WTC11 (cell line): ENCODE results near the gene BRI3BP. TPM values are rescaled to one million over a fixed set of nuclear protein-coding genes. Genes with fewer than 3 reads are reported as not detected.
A peak's percentile ranks its signal among the peaks of the same experiment; 100 is the strongest.

Source experiments
- ATAC-seq: fragments of 200-7000 bp; cut with Tn5 transposase; 2 replicates; pipeline ENCODE4 v1.10.0; 2021; ENCODE audit warnings: mild to moderate bottlenecking, moderate library complexity
- CTCF ChIA-PET: fragments of 300-600 bp; sonication (Branson Sonifier 250); formaldehyde crosslinking; loops from one replicate; lab custom pipeline; 2021; ENCODE audit warnings: antibody characterized with exemption; lab: Charles Lee
- POLR2A ChIA-PET: fragments of 350-600 bp; sonication (Branson Sonifier 250); formaldehyde crosslinking; loops from one replicate; lab custom pipeline; 2021; ENCODE audit warnings: antibody characterized with exemption; lab: Charles Lee
- DNase-seq: peaks from one replicate; pipeline ENCODE4 v3.0.0; 2021; ENCODE audit warnings: low spot score
- H3K27ac Mint-ChIP-seq: 2 replicates; pipeline ENCODE4 v1.8.0; 2021; ENCODE audit warnings: mixed read lengths
- H3K27me3 Mint-ChIP-seq: 2 replicates; pipeline ENCODE4 v1.8.0; 2021; ENCODE audit warnings: low read depth, mild to moderate bottlenecking, moderate library complexity, mixed read lengths
- H3K36me3 Mint-ChIP-seq: 2 replicates; pipeline ENCODE4 v1.8.0; 2021; ENCODE audit warnings: mixed read lengths
- H3K4me1 Mint-ChIP-seq: 2 replicates; pipeline ENCODE4 v1.8.0; 2022; ENCODE audit warnings: mixed read lengths
- H3K4me3 Mint-ChIP-seq: 2 replicates; pipeline ENCODE4 v1.8.0; 2021; ENCODE audit warnings: mild to moderate bottlenecking, moderate library complexity, mixed read lengths
- H3K9me3 Mint-ChIP-seq: 2 replicates; pipeline ENCODE4 v1.8.0; 2021; ENCODE audit warnings: mixed read lengths
- CBFB ChIP-seq: sonication (generic); formaldehyde crosslinking; IDR thresholded peaks from 2 replicates; pipeline ENCODE4 v1.8.1; 2022; ENCODE audit warnings: mild to moderate bottlenecking, low read depth, missing genetic modification reagents
- CREB1 ChIP-seq: sonication (generic); formaldehyde crosslinking; IDR thresholded peaks from 2 replicates; pipeline ENCODE4 v1.8.0; 2023; ENCODE audit warnings: mild to moderate bottlenecking, missing genetic modification reagents
- ETV6 ChIP-seq: sonication (generic); formaldehyde crosslinking; IDR thresholded peaks from 2 replicates; pipeline ENCODE4 v1.8.1; 2022; ENCODE audit warnings: mild to moderate bottlenecking, missing genetic modification reagents
- FOXK1 ChIP-seq: sonication (generic); formaldehyde crosslinking; IDR thresholded peaks from 2 replicates; pipeline ENCODE4 v1.8.0; 2022; ENCODE audit warnings: mild to moderate bottlenecking, moderate library complexity, missing genetic modification reagents
- JAZF1 ChIP-seq: fragments of 250-450 bp; sonication (Bioruptor Pico); IDR thresholded peaks from 2 replicates; pipeline ENCODE4 v1.9.0; 2021; ENCODE audit warnings: moderate library complexity, mild to moderate bottlenecking, inconsistent platforms
- JUN ChIP-seq: sonication (generic); formaldehyde crosslinking; IDR thresholded peaks from 2 replicates; pipeline ENCODE4 v1.8.0; 2023; ENCODE audit warnings: mild to moderate bottlenecking, missing genetic modification reagents
- KAT7 ChIP-seq: sonication (generic); formaldehyde crosslinking; IDR thresholded peaks from 2 replicates; pipeline ENCODE4 v1.8.1; 2023; ENCODE audit warnings: missing genetic modification reagents, mild to moderate bottlenecking, borderline replicate concordance
- TEAD1 ChIP-seq: sonication (generic); formaldehyde crosslinking; IDR thresholded peaks from 2 replicates; pipeline ENCODE4 v1.8.0; 2022; ENCODE audit warnings: mild to moderate bottlenecking, missing genetic modification reagents
- ZNF138 ChIP-seq: sonication (generic); formaldehyde crosslinking; conservative IDR thresholded peaks from 2 replicates; pipeline ENCODE4 v1.8.1; 2022; ENCODE audit warnings: mild to moderate bottlenecking, moderate library complexity, missing genetic modification reagents
- ZNF232 ChIP-seq: sonication (generic); formaldehyde crosslinking; IDR thresholded peaks from 2 replicates; pipeline ENCODE4 v1.8.0; 2022; ENCODE audit warnings: mild to moderate bottlenecking, missing genetic modification reagents
- ZNF423 ChIP-seq: fragments of 250-450 bp; sonication (Bioruptor Pico); IDR thresholded peaks from 2 replicates; pipeline ENCODE4 v2.1.2; 2022; ENCODE audit warnings: mild to moderate bottlenecking, moderate library complexity
- total RNA-seq: library from RNA; stranded (reverse); gene quantifications from 3 replicates; pipeline ENCODE4 v1.2.3, GENCODE V29; 2021
- TF ChIP-seq, protein P1 (sequence below): fragments of 250-450 bp; sonication (Bioruptor Pico); conservative IDR thresholded peaks from 2 replicates; pipeline ENCODE4 v1.9.0; 2021; ENCODE audit warnings: mild to moderate bottlenecking
- TF ChIP-seq, protein P2 (sequence below): sonication (generic); formaldehyde crosslinking; IDR thresholded peaks from 2 replicates; pipeline ENCODE4 v1.8.0; 2022; ENCODE audit warnings: mild to moderate bottlenecking, missing genetic modification reagents
- TF ChIP-seq, protein P3 (sequence below): sonication (generic); formaldehyde crosslinking; IDR thresholded peaks from 2 replicates; pipeline ENCODE4 v1.8.0; 2023; ENCODE audit warnings: missing genetic modification reagents
- TF ChIP-seq, protein P4 (sequence below): fragments of 250-450 bp; sonication (Bioruptor Pico); IDR thresholded peaks from 2 replicates; pipeline ENCODE4 v1.9.0; 2021; ENCODE audit warnings: mild to moderate bottlenecking, borderline replicate concordance
- TF ChIP-seq, protein P5 (sequence below): sonication (generic); formaldehyde crosslinking; IDR thresholded peaks from 2 replicates; pipeline ENCODE4 v1.8.1; 2023; ENCODE audit warnings: mild to moderate bottlenecking, moderate library complexity, missing genetic modification reagents
- TF ChIP-seq, protein P6 (sequence below): sonication (generic); formaldehyde crosslinking; conservative IDR thresholded peaks from 2 replicates; pipeline ENCODE4 v1.8.1; 2023; ENCODE audit warnings: mild to moderate bottlenecking, low read depth, missing genetic modification reagents, moderate library complexity
- TF ChIP-seq, protein P7 (sequence below): sonication (generic); formaldehyde crosslinking; IDR thresholded peaks from 2 replicates; pipeline ENCODE4 v1.8.0; 2022; ENCODE audit warnings: mild to moderate bottlenecking, missing genetic modification reagents
- TF ChIP-seq, protein P8 (sequence below): sonication (generic); formaldehyde crosslinking; IDR thresholded peaks from 2 replicates; pipeline ENCODE4 v1.8.1; 2023; ENCODE audit warnings: mild to moderate bottlenecking, missing genetic modification reagents

The BRI3BP gene
- total RNA-seq, 1 experiment from 2014 or later, result 11.9 TPM

DNA sequence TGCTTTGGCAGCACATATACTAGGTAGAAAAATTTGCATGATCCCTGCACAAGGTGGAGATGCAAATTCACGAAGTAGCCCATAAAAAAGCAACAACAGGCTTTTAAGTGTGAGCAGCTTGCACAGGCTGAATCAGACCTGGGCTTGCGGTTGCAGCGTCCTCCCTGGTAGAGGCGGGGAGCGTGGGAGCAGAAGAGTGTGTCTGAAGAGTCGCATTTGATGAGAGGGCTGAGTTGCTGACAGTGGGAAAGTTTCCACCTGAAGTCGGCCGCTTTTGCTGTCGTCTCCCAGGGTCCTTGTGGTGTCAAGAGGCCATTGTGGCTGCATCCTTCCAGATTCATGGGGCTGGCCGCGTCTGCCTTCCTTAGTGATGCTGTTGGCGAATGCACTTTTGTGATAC is 78.0 kb downstream of the BRI3BP start:
- no peak overlapping the region for H3K4me3 Mint-ChIP-seq
- H3K27ac Mint-ChIP-seq, result peak overlapping the region; percentile 80
- DNase-seq (no peak), ATAC-seq (no peak)
- ChIA-PET POLR2A (no interaction called here), CTCF (interaction anchor here (1.2 kb wide), 1 partner anchor 78 kb away, joined by 5 read pairs; the partner anchor contains the start of gene BRI3BP)
- H3K36me3 Mint-ChIP-seq, result peaks cover 35% of the 10 kb centered on the region
- H3K4me1 Mint-ChIP-seq, result peaks cover 20% of the 10 kb centered on the region
- TF ChIP-seq CBFB (CRISPR knock-in tag) (no peak), JAZF1 (no peak)
- no peaks in the 10 kb centered on the region for H3K9me3 Mint-ChIP-seq
- H3K27me3 Mint-ChIP-seq, result no peaks in the 10 kb centered on the region

DNA sequence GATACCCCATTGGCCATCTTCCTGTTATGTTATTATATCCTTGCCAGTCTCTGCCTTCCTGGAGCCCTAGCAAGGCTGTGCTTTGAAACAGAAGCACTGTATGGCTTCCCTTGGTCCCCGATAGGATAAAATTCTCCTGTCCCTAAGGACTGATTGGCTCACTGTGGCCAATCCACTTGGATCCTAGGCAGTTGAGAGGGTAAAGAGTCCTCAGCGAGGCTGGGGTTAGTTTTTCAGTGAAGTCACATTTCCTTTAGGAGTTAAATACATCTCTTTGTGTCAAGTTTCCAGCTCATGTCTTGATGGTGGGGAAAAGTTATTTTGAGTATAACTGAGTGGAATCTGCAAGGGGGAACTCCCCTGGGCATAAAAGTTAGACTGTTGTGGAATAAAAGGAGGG is 79.1 kb downstream of the BRI3BP start:
- Mint-ChIP-seq H3K27ac (no peak overlapping the region; the same call in 1 of the 2 replicates), H3K9me3 (no peaks in the 10 kb centered on the region), H3K36me3 (peaks cover 41% of the 10 kb centered on the region), H3K4me3 (no peak overlapping the region), H3K4me1 (peaks cover 12% of the 10 kb centered on the region), H3K27me3 (no peaks in the 10 kb centered on the region)
- POLR2A ChIA-PET, result no interaction called here
- CTCF ChIA-PET, result interaction anchor here (0.6 to 0.7 kb wide), 2 partner anchors 17 to 1263 kb away, joined by 3 to 4 read pairs; no protein-coding TSS in a partner anchor
- DNase-seq, result no peak
- no peak for ATAC-seq
- TF ChIP-seq, protein P1, sequence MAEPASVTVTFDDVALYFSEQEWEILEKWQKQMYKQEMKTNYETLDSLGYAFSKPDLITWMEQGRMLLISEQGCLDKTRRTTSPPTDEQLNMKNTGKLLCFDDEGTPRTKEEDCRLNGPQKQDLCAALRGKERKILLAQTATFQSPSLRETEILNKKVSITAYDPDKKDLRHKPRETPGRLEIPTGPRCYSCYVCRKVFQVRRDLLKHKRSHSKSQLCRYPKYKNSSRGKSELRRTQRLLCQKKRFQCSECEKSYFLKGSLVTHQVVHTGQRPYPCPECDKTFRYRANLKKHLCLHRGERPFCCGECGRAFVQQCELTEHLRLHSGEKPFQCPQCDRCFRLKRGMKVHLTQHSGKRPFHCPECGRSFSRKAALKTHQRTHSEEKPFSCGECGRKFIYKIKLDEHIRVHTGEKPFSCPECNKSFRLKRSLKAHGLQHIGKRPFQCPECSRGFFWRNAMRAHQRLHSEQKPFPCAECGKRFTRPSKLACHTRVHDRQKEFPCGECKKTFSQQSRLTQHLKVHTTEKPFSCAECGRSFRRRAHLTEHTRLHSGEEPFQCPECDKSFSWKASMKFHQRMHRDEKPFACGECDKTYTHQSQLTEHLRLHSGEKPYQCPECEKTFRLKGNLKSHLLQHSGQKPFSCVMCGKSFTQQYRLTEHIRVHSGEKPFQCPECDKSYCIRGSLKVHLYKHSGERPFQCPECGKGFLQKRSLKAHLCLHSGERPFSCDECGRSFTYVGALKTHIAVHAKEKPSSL (CRISPR knock-in tag), result no peak
- no peak for TF ChIP-seq TEAD1 (CRISPR knock-in tag)
- no peak for TF ChIP-seq ZNF232 (CRISPR knock-in tag)
- no peak for TF ChIP-seq ZNF138 (CRISPR knock-in tag)
- no peak for TF ChIP-seq CREB1 (CRISPR knock-in tag)
- no peak for TF ChIP-seq JUN
- TF ChIP-seq ZNF423 (CRISPR knock-in tag), result no peak
- TF ChIP-seq, protein P2, sequence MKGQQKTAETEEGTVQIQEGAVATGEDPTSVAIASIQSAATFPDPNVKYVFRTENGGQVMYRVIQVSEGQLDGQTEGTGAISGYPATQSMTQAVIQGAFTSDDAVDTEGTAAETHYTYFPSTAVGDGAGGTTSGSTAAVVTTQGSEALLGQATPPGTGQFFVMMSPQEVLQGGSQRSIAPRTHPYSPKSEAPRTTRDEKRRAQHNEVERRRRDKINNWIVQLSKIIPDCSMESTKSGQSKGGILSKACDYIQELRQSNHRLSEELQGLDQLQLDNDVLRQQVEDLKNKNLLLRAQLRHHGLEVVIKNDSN (CRISPR knock-in tag), result no peak
- no peak for TF ChIP-seq KAT7
- TF ChIP-seq, protein P3, sequence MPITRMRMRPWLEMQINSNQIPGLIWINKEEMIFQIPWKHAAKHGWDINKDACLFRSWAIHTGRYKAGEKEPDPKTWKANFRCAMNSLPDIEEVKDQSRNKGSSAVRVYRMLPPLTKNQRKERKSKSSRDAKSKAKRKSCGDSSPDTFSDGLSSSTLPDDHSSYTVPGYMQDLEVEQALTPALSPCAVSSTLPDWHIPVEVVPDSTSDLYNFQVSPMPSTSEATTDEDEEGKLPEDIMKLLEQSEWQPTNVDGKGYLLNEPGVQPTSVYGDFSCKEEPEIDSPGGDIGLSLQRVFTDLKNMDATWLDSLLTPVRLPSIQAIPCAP (CRISPR knock-in tag), result no peak
- TF ChIP-seq ETV6, result no peak
- TF ChIP-seq, protein P4, sequence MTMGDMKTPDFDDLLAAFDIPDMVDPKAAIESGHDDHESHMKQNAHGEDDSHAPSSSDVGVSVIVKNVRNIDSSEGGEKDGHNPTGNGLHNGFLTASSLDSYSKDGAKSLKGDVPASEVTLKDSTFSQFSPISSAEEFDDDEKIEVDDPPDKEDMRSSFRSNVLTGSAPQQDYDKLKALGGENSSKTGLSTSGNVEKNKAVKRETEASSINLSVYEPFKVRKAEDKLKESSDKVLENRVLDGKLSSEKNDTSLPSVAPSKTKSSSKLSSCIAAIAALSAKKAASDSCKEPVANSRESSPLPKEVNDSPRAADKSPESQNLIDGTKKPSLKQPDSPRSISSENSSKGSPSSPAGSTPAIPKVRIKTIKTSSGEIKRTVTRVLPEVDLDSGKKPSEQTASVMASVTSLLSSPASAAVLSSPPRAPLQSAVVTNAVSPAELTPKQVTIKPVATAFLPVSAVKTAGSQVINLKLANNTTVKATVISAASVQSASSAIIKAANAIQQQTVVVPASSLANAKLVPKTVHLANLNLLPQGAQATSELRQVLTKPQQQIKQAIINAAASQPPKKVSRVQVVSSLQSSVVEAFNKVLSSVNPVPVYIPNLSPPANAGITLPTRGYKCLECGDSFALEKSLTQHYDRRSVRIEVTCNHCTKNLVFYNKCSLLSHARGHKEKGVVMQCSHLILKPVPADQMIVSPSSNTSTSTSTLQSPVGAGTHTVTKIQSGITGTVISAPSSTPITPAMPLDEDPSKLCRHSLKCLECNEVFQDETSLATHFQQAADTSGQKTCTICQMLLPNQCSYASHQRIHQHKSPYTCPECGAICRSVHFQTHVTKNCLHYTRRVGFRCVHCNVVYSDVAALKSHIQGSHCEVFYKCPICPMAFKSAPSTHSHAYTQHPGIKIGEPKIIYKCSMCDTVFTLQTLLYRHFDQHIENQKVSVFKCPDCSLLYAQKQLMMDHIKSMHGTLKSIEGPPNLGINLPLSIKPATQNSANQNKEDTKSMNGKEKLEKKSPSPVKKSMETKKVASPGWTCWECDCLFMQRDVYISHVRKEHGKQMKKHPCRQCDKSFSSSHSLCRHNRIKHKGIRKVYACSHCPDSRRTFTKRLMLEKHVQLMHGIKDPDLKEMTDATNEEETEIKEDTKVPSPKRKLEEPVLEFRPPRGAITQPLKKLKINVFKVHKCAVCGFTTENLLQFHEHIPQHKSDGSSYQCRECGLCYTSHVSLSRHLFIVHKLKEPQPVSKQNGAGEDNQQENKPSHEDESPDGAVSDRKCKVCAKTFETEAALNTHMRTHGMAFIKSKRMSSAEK (CRISPR knock-in tag), result no peak
- TF ChIP-seq, protein P5, sequence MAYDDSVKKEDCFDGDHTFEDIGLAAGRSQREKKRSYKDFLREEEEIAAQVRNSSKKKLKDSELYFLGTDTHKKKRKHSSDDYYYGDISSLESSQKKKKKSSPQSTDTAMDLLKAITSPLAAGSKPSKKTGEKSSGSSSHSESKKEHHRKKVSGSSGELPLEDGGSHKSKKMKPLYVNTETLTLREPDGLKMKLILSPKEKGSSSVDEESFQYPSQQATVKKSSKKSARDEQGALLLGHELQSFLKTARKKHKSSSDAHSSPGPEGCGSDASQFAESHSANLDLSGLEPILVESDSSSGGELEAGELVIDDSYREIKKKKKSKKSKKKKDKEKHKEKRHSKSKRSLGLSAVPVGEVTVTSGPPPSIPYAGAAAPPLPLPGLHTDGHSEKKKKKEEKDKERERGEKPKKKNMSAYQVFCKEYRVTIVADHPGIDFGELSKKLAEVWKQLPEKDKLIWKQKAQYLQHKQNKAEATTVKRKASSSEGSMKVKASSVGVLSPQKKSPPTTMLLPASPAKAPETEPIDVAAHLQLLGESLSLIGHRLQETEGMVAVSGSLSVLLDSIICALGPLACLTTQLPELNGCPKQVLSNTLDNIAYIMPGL (CRISPR knock-in tag), result no peak
- TF ChIP-seq, protein P6, sequence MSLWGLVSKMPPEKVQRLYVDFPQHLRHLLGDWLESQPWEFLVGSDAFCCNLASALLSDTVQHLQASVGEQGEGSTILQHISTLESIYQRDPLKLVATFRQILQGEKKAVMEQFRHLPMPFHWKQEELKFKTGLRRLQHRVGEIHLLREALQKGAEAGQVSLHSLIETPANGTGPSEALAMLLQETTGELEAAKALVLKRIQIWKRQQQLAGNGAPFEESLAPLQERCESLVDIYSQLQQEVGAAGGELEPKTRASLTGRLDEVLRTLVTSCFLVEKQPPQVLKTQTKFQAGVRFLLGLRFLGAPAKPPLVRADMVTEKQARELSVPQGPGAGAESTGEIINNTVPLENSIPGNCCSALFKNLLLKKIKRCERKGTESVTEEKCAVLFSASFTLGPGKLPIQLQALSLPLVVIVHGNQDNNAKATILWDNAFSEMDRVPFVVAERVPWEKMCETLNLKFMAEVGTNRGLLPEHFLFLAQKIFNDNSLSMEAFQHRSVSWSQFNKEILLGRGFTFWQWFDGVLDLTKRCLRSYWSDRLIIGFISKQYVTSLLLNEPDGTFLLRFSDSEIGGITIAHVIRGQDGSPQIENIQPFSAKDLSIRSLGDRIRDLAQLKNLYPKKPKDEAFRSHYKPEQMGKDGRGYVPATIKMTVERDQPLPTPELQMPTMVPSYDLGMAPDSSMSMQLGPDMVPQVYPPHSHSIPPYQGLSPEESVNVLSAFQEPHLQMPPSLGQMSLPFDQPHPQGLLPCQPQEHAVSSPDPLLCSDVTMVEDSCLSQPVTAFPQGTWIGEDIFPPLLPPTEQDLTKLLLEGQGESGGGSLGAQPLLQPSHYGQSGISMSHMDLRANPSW (CRISPR knock-in tag), result no peak
- TF ChIP-seq, protein P7, sequence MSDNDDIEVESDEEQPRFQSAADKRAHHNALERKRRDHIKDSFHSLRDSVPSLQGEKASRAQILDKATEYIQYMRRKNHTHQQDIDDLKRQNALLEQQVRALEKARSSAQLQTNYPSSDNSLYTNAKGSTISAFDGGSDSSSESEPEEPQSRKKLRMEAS (CRISPR knock-in tag), result no peak
- TF ChIP-seq, protein P8, sequence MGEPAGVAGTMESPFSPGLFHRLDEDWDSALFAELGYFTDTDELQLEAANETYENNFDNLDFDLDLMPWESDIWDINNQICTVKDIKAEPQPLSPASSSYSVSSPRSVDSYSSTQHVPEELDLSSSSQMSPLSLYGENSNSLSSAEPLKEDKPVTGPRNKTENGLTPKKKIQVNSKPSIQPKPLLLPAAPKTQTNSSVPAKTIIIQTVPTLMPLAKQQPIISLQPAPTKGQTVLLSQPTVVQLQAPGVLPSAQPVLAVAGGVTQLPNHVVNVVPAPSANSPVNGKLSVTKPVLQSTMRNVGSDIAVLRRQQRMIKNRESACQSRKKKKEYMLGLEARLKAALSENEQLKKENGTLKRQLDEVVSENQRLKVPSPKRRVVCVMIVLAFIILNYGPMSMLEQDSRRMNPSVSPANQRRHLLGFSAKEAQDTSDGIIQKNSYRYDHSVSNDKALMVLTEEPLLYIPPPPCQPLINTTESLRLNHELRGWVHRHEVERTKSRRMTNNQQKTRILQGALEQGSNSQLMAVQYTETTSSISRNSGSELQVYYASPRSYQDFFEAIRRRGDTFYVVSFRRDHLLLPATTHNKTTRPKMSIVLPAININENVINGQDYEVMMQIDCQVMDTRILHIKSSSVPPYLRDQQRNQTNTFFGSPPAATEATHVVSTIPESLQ, result no peak
- TF ChIP-seq FOXK1 (CRISPR knock-in tag), result no peak
